Heart right ventricle (tissue), 16 donors: ENCODE data around the gene TAF1B. TPM values are rescaled to one million over a fixed set of nuclear protein-coding genes. Genes with fewer than 3 reads are reported as not detected.
A peak's percentile ranks its signal among the peaks of the same experiment; 100 is the strongest.

Experiments
- ATAC-seq, 8 donors: fragments of 200-7000 bp; cut with Tn5 transposase; one replicate each; pipeline ENCODE4 v1.9.1; 2020; ENCODE audit warnings: mild to moderate bottlenecking in 8 of 8, moderate library complexity in 8 of 8, moderate number of reproducible peaks in 1 of 8
- DNase-seq, 2 donors: peaks; one replicate each; pipeline ENCODE4 v3.0.0-alpha.2; 2020
- H3K27ac ChIP-seq, 10 donors: fragments of 200-600 bp; sonication (generic) in 2 of 10; one replicate each; pipeline versions ENCODE4 v1.5.0 to v1.8.0; 2020 to 2022; ENCODE audit warnings: mild to moderate bottlenecking in 3 of 10
- H3K27me3 ChIP-seq, 7 donors: fragments of 200-600 bp; one replicate each; pipeline ENCODE4 v1.8.0; 2021 to 2022; ENCODE audit warnings: mild to moderate bottlenecking in 2 of 7
- H3K36me3 ChIP-seq, 9 donors: fragments of 200-600 bp; sonication (generic) in 1 of 9; one replicate each; pipeline versions ENCODE4 v1.5.0 to v1.8.0; 2020 to 2022; ENCODE audit warnings: mild to moderate bottlenecking in 2 of 9
- H3K4me1 ChIP-seq, 9 donors: fragments of 200-600 bp; sonication (generic) in 1 of 9; one replicate each; pipeline versions ENCODE4 v1.5.0 to v1.8.0; 2020 to 2022; ENCODE audit warnings: mild to moderate bottlenecking in 4 of 9
- H3K4me3 ChIP-seq, 10 donors: fragments of 200-600 bp; sonication (generic) in 2 of 10; one replicate each; pipeline versions ENCODE4 v1.5.0 to v1.8.0; 2020 to 2022; ENCODE audit warnings: mild to moderate bottlenecking in 7 of 10, moderate library complexity in 2 of 10
- H3K9me3 ChIP-seq, 11 donors: fragments of 200-600 bp in 10 of 11; sonication (generic) in 2 of 11; one replicate each; pipeline versions ENCODE4 v1.5.0 to v1.8.0; 2013 to 2022; ENCODE audit warnings: mild to moderate bottlenecking in 2 of 11, control low read depth in 1 of 11, moderate library complexity in 1 of 11
- CTCF ChIP-seq, 9 donors: fragments of 200-600 bp; sonication (generic) in 2 of 9; IDR thresholded peaks; one replicate each; pipeline versions ENCODE4 v1.5.0 to v1.8.0; 2021 to 2022; ENCODE audit warnings: antibody characterized with exemption in 9 of 9, mild to moderate bottlenecking in 5 of 9, moderate library complexity in 1 of 9
- WGBS, 2 donors: extraction: QIAGEN DNeasy Blood & Tissue Kit; methylation state at CpG; one replicate each; pipeline ENCODE4 v1.1.7; 2013; ENCODE audit warnings: inconsistent platforms in 1 of 2; 5-methylcytosine and 5-hydroxymethylcytosine counted together
- intact Hi-C, 10 donors: fragments of 100-400 bp; cut with DNase I; formaldehyde crosslinking; loops; one replicate each; pipeline versions ENCODE4 v1.11.1 to v1.14.2; 2022
- polyA plus RNA-seq, 2 donors: library from polyadenylated mRNA; stranded (reverse); fragments of 200-250 nt; gene quantifications; one replicate each; pipeline ENCODE4 v1.2.3, GENCODE V29; 2013
- total RNA-seq, 10 donors: library from RNA; stranded (reverse); fragmentation: NEBNext Ultra II Directional in 3 of 10; extraction: Animal tissue kit (Norgen Biotek cat#: 25700) in 3 of 10; gene quantifications; one replicate each; pipeline versions ENCODE4 v1.2.1 to v1.2.4, GENCODE V29; 2021 to 2023
- donor health status: Arrhythmogenic right ventricular cardiomyopathy.
- donor health status: ischemic (EF 13 %, LVEDD 7.1; RV severe dilation, severe dysfunction).
- donor health status: healthy with polysubstance abuse.
- donor health status: DM: no; HTN: yes; CAD: no.
- donor health status: DM: no; HTN: no; CAD: no.
- donor health status: ischemic (EF 25% LVEDD 6.9; RV normal size, moderate dysfunction).
- donor health status: ischemic (EF 25% LVEDD 5.7; RV mildly dilated, moderate dysfunction).
- donor health status: healthy.
- donor health status: DM: yes; HTN: yes; CAD: no.
- donor health status: Ischemic cardiomyopathy.
- donor health status: ischemic (EF 35%, LVEDD 5.7; RV mildly dilated, moderate dysfunction).
- donor health status: nonischemic (EF 11% LVEDD 7.7; RV severe dilation, severe dysfunction).
- donor health status: DM: yes; HTN: yes; CAD: no.
- donor health status: PGD.
- donor health status: ischemic (EF 29% LVEDD 5.4; RV normal size, mild dysfunction).
- donor health status: nonischemic (EF 23%, LVEDD 6.1; RV moderate dilation, normal function).

TAF1B gene
- total and polyA plus RNA-seq, 12 donors, result 1.8 to 7.9 (median 4.5) TPM

GRCh38 chr2:9972621-9973479 lies 129.6 kb downstream of the TAF1B start:
- peak in 1 of 8 donors; percentile 21 for ATAC-seq
- DNase-seq, result no peak
- no peaks in the 10 kb centered on the region for H3K27me3 ChIP-seq
- H3K9me3 ChIP-seq, result no peaks in the 10 kb centered on the region
- 88 to 89% methylated on average over 13 of the region's 13 CpGs for WGBS, 2 donors
- peak overlapping the region in 1 of 10 donors; percentile 31 for H3K27ac ChIP-seq
- intact Hi-C loops, result no loop called here
- H3K4me3 ChIP-seq, result no peak overlapping the region
- peaks cover 4 to 43% (median 20%) of the 10 kb centered on the region in 9 donors for H3K4me1 ChIP-seq
- no peak for TF ChIP-seq CTCF (IDR thresholded peaks at IDR 0.05)
- H3K36me3 ChIP-seq, result no peaks in the 10 kb centered on the region

GRCh38 chr2:9973690-9974089 lies 130.4 kb downstream of the TAF1B start:
- Histone ChIP-seq H3K36me3 (no peaks in the 10 kb centered on the region), H3K27me3 (no peaks in the 10 kb centered on the region), H3K9me3 (no peaks in the 10 kb centered on the region), H3K4me3 (no peak overlapping the region), H3K4me1 (peaks cover 4 to 43% (median 20%) of the 10 kb centered on the region in 9 donors), H3K27ac (peak overlapping the region in 1 of 10 donors; percentile 31)
- DNase-seq (no peak), ATAC-seq (no peak)
- WGBS, 2 donors, result 79 to 87% methylated on average over 6 of the region's 6 CpGs
- intact Hi-C loops, result no loop called here
- no peak for TF ChIP-seq CTCF (IDR thresholded peaks at IDR 0.05)

GRCh38 chr2:9974343-9974742 lies 131.1 kb downstream of the TAF1B start:
- WGBS, 2 donors, result 55 to 69% methylated on average over 4 of the region's 4 CpGs
- ATAC-seq, result peak in 3 of 8 donors; percentile 39 to 70 (median 68)
- Histone ChIP-seq H3K27ac (no peak overlapping the region), H3K4me3 (no peak overlapping the region), H3K27me3 (no peaks in the 10 kb centered on the region), H3K36me3 (no peaks in the 10 kb centered on the region), H3K4me1 (peaks cover 4 to 43% (median 20%) of the 10 kb centered on the region in 9 donors), H3K9me3 (no peaks in the 10 kb centered on the region)
- no peak for DNase-seq
- intact Hi-C loops, result no loop called here
- TF ChIP-seq CTCF (IDR thresholded peaks at IDR 0.05), result no peak

- no peak overlapping the region for H3K27ac ChIP-seq
Measured at GRCh38 chr2:9975328-9975727, 132.1 kb downstream of the TAF1B start.

More at GRCh38 chr2:9975328-9975727, 132.1 kb downstream of the TAF1B start:
- H3K4me3 ChIP-seq, result no peak overlapping the region
- intact Hi-C loops, result no loop called here
- H3K36me3 ChIP-seq, result no peaks in the 10 kb centered on the region
- no peak for ATAC-seq
- no peaks in the 10 kb centered on the region for H3K27me3 ChIP-seq
- WGBS, 2 donors, result 91 to 93% methylated on average over 10 of the region's 10 CpGs
- H3K9me3 ChIP-seq, result no peaks in the 10 kb centered on the region
- H3K4me1 ChIP-seq, result peaks cover 1 to 39% (median 20%) of the 10 kb centered on the region in 9 donors
- no peak for DNase-seq
- no peak for TF ChIP-seq CTCF (IDR thresholded peaks at IDR 0.05)
